HepG2 (cell line): ENCODE measurements around the gene POLR3E. TPM values are rescaled to one million over a fixed set of nuclear protein-coding genes. Genes with fewer than 3 reads are reported as not detected.

Source experiments
- ATAC-seq: fragments of 200-7000 bp; cut with Tn5 transposase; 3 replicates; pipeline ENCODE4 v1.9.1; 2020; ENCODE audit warnings: mild to moderate bottlenecking, moderate library complexity
- BruUV-seq: library from RNA; stranded (reverse); fragments of 400-500 nt; replicated peaks from 2 replicates; lab custom pipeline; 2021; lab: Mats Ljungman, UMichigan
- CTCF ChIA-PET: fragments of 300-600 bp; formaldehyde crosslinking; extraction: SDS; loops from one replicate; lab custom pipeline; 2021; ENCODE audit warnings: low total read pairs, inconsistent platforms, low intra/inter-chr PET ratio; lab: Yijun Ruan, JAX
- POLR2A ChIA-PET: fragments of 350-600 bp; sonication (Branson Sonifier 250); formaldehyde crosslinking; loops from one replicate; lab custom pipeline; 2020; ENCODE audit warnings: antibody characterized with exemption, inconsistent platforms; lab: Yijun Ruan, JAX
- DNase-seq: peaks from one replicate; pipeline ENCODE4 v3.0.0-alpha.2; 2015; ENCODE audit warnings: low spot score
- FAIRE-seq: peaks from 3 replicates; lab custom pipeline; 2011; peaks lifted over from hg19 to GRCh38; lab: Jason Lieb, UNC
- H2AFZ ChIP-seq: one replicate; pipeline ENCODE4 v1.6.1; 2011; ENCODE audit warnings: low read length, inconsistent platforms
- H3K27ac ChIP-seq: fragments of 300-600 bp; 3 replicates; pipeline ENCODE4 v1.8.0; 2011; ENCODE audit warnings: mixed run types, mild to moderate bottlenecking, mixed read lengths, low read length, inconsistent platforms; ENCODE audit not compliant: insufficient read depth; ENCODE audit errors: extremely low read length
- H3K27me3 ChIP-seq, 2 experiments: fragments of 200-600 bp in 1 of 2; 2 replicates in 1 of 2; 3 replicates in 1 of 2; pipeline versions ENCODE4 v1.6.0 to v1.8.0; 2011; ENCODE audit warnings: low read length in 2 of 2, mild to moderate bottlenecking in 2 of 2, moderate library complexity in 2 of 2, inconsistent platforms in 1 of 2; ENCODE audit not compliant: insufficient read depth in 2 of 2, control insufficient read depth in 1 of 2
- H3K36me3 ChIP-seq, 2 experiments: fragments of 200-600 bp in 1 of 2; replicated peaks in 1 of 2; 2 replicates in 1 of 2; 3 replicates in 1 of 2; pipeline versions ENCODE4 v1.5.1 to v1.8.0; 2011; ENCODE audit warnings: low read length in 2 of 2, inconsistent platforms in 1 of 2; ENCODE audit not compliant: insufficient read depth in 2 of 2, control insufficient read depth in 1 of 2
- H3K4me1 ChIP-seq: 2 replicates; pipeline ENCODE4 v1.5.1; 2012; ENCODE audit warnings: low read length, inconsistent platforms; ENCODE audit not compliant: insufficient read depth
- H3K4me2 ChIP-seq: 2 replicates; pipeline ENCODE4 v1.6.0; 2011; ENCODE audit warnings: low read depth, low read length, inconsistent platforms
- H3K4me3 ChIP-seq, 3 experiments: fragments of 200-600 bp in 1 of 3; sonication (generic), shearing (Covaris generic) in 1 of 3; replicated peaks in 1 of 3; 2 replicates each; pipeline ENCODE4 v1.5.1; 2011 to 2016; ENCODE audit warnings: low read length in 3 of 3, inconsistent platforms in 2 of 3, low read depth in 2 of 3, mild to moderate bottlenecking in 2 of 3, control low read depth in 1 of 3, mixed read lengths in 1 of 3; ENCODE audit not compliant: insufficient read depth in 1 of 3
- H3K79me2 ChIP-seq: one replicate; pipeline ENCODE4 v1.6.1; 2011; ENCODE audit warnings: low read length, inconsistent platforms; ENCODE audit not compliant: insufficient read depth
- H3K9ac ChIP-seq: 2 replicates; pipeline ENCODE4 v1.6.0; 2011; ENCODE audit warnings: mild to moderate bottlenecking, low read depth, low read length, inconsistent platforms; ENCODE audit not compliant: insufficient read depth
- H3K9me3 ChIP-seq: 2 replicates; pipeline ENCODE4 v1.5.1; 2012; ENCODE audit warnings: mild to moderate bottlenecking, low read length
- H4K20me1 ChIP-seq: 2 replicates; pipeline ENCODE4 v1.6.0; 2011; ENCODE audit warnings: inconsistent platforms, mild to moderate bottlenecking, low read length, moderate library complexity; ENCODE audit not compliant: insufficient read depth
- BRD4 ChIP-seq: sonication (generic); formaldehyde crosslinking; IDR thresholded peaks from 2 replicates; pipeline ENCODE4 v1.4.0; 2020; ENCODE audit warnings: missing genetic modification reagents
- CREB1 ChIP-seq, 2 experiments: fragments of 450-650 bp in 1 of 2; IDR thresholded peaks; 2 replicates each; pipeline ENCODE4 v1.6.1; 2016 to 2017; ENCODE audit warnings: control low read depth in 1 of 2, mild to moderate bottlenecking in 1 of 2, missing compliant biosample characterization in 1 of 2, missing genetic modification characterization in 1 of 2
- KAT8 ChIP-seq: IDR thresholded peaks from 2 replicates; pipeline ENCODE4 v1.6.1; 2016; ENCODE audit warnings: missing genetic modification reagents, missing compliant biosample characterization
- NFAT5 ChIP-seq: sonication (generic); formaldehyde crosslinking; IDR thresholded peaks from 2 replicates; pipeline ENCODE4 v1.4.0; 2020; ENCODE audit warnings: missing genetic modification reagents
- NFKB2 ChIP-seq: sonication (generic); formaldehyde crosslinking; IDR thresholded peaks from 2 replicates; pipeline ENCODE4 v1.4.0; 2020; ENCODE audit warnings: missing genetic modification reagents, borderline replicate concordance
- PAF1 ChIP-seq: IDR thresholded peaks from 2 replicates; pipeline ENCODE4 v1.6.1; 2016; ENCODE audit warnings: missing genetic modification reagents, missing compliant biosample characterization
- REL ChIP-seq: sonication (generic); formaldehyde crosslinking; conservative IDR thresholded peaks from 2 replicates; pipeline ENCODE4 v1.8.0; 2022; ENCODE audit warnings: mild to moderate bottlenecking, missing genetic modification reagents, moderate library complexity
- SNAPC5 ChIP-seq: sonication (generic); formaldehyde crosslinking; IDR thresholded peaks from 2 replicates; pipeline ENCODE4 v1.8.1; 2023; ENCODE audit warnings: mild to moderate bottlenecking, missing genetic modification reagents, borderline replicate concordance
- UBTF ChIP-seq: sonication (generic); formaldehyde crosslinking; IDR thresholded peaks from 2 replicates; pipeline ENCODE4 v1.4.0; 2020; ENCODE audit warnings: mild to moderate bottlenecking, missing genetic modification reagents
- ZNF160 ChIP-seq: sonication (generic); formaldehyde crosslinking; IDR thresholded peaks from 2 replicates; pipeline ENCODE4 v1.8.0; 2022; ENCODE audit warnings: mild to moderate bottlenecking, inconsistent platforms, missing genetic modification reagents
- ZNF468 ChIP-seq: sonication (generic); formaldehyde crosslinking; IDR thresholded peaks from 2 replicates; pipeline ENCODE4 v1.8.0; 2022; ENCODE audit warnings: mild to moderate bottlenecking, moderate library complexity, missing genetic modification reagents
- ZNF563 ChIP-seq: sonication (generic); formaldehyde crosslinking; IDR thresholded peaks from 2 replicates; pipeline ENCODE4 v1.8.0; 2022; ENCODE audit warnings: mild to moderate bottlenecking, moderate library complexity, missing genetic modification reagents
- ZNF713 ChIP-seq: sonication (generic); formaldehyde crosslinking; IDR thresholded peaks from 2 replicates; pipeline ENCODE4 v1.4.0; 2020; ENCODE audit warnings: mild to moderate bottlenecking, missing genetic modification reagents
- ZNF772 ChIP-seq: sonication (generic); formaldehyde crosslinking; IDR thresholded peaks from 2 replicates; pipeline ENCODE4 v1.5.0; 2020; ENCODE audit warnings: mild to moderate bottlenecking, missing genetic modification reagents
- ZNF782 ChIP-seq: sonication (generic); formaldehyde crosslinking; IDR thresholded peaks from 2 replicates; pipeline ENCODE4 v1.4.0; 2020; ENCODE audit warnings: missing genetic modification reagents, mild to moderate bottlenecking, borderline replicate concordance
- WGBS: methylation state at CpG from one replicate; pipeline ENCODE4 v1.1.6; 2017; ENCODE audit warnings: low lambda C conversion rate; 5-methylcytosine and 5-hydroxymethylcytosine counted together
- in situ Hi-C: cut with HindIII; loops from 2 replicates; pipeline ENCODE4 v1.10.0; 2017; ENCODE audit warnings: low pct_unique_long_range_greater_than_20kb; ENCODE audit not compliant: extremely low pct_ligation_motif_present
- intact Hi-C: fragments of 100-400 bp; cut with micrococcal nuclease; formaldehyde crosslinking; loops from one replicate; pipeline ENCODE4 v1.10.0; 2022; ENCODE audit not compliant: unreplicated experiment
- polyA plus RNA-seq, 8 experiments: library from polyadenylated mRNA; depleted of rRNA in 3 of 8; stranded (reverse) in 7 of 8; unstranded in 1 of 8; fragments of >200 nt; fragmentation: Illumina TruSeq in 4 of 8; extraction: Trizol in 4 of 8; gene quantifications; 2 replicates each; pipeline versions ENCODE4 v1.2.1 to v1.2.3, GENCODE V29; 2011 to 2016; ENCODE audit warnings: low read depth in 4 of 8, missing spikeins in 1 of 8, mixed read lengths in 1 of 8; ENCODE audit not compliant: insufficient read depth in 1 of 8
- total RNA-seq, 5 experiments: library from RNA; depleted of rRNA; stranded (reverse); fragments of >200 nt; fragmentation: Illumina TruSeq; extraction: Trizol; gene quantifications; 2 replicates each; pipeline ENCODE4 v1.2.3, GENCODE V29; 2016; ENCODE audit warnings: low read depth in 1 of 5

The POLR3E gene
- total and polyA plus RNA-seq, 2 of the 13 experiments (the other 11 are each of a cell fraction or from before 2014, with no cell fraction given), result 135 to 262 TPM

DNA sequence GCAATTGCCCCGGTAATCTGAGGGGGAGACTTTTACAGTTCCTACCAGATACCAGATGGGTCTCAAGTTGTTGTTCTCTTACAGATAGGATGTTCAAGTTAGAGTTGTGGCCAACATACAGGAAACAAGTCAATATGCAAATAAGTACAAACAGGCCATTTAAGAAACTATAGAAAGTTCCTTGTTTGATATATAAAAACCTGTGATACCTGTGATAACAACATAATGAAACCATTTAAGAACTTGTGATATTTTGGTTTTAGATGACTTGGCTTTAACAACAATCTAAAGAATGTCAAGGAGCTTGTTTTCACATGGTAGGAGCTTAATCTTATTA lies 60.4 kb downstream of the POLR3E start:
- Histone ChIP-seq H3K4me1 (peaks cover 45% of the 10 kb centered on the region), H3K4me2 (no peak overlapping the region), H3K27ac (no peak overlapping the region), H3K9me3 (no peaks in the 10 kb centered on the region), H3K27me3 (no peaks in the 10 kb centered on the region), H4K20me1 (peaks cover 43% of the 10 kb centered on the region), H3K4me3 (no peak overlapping the region), H3K9ac (no peak overlapping the region), H3K79me2 (peaks cover 72% of the 10 kb centered on the region), H3K36me3 (peaks cover 20 to 61% of the 10 kb centered on the region in 2 experiments), H2AFZ (no peak overlapping the region)
- in situ Hi-C loops, result no loop called here
- ChIA-PET POLR2A (interaction anchor here (0.9 to 2.4 kb wide), 2 partner anchors 12 to 17 kb away, joined by 6 read pairs; partner anchors contain the start of gene CDR2), CTCF (no interaction called here)
- DNase-seq, result no peak
- FAIRE-seq, result no peak
- WGBS, result 98% methylated on average over 1 of the region's 1 CpG
- no peak for ATAC-seq
- intact Hi-C loops, result no loop called here
- BruUV-seq, result no TSS peak
- no peak for TF ChIP-seq SNAPC5 (CRISPR knock-in tag)
- TF ChIP-seq KAT8, result no peak
- TF ChIP-seq NFAT5, result no peak
- TF ChIP-seq BRD4 (CRISPR knock-in tag), result no peak
- no peak for TF ChIP-seq ZNF160 (CRISPR knock-in tag)
- TF ChIP-seq ZNF468, result no peak
- TF ChIP-seq ZNF772, result no peak
- TF ChIP-seq PAF1 (CRISPR knock-in tag), result no peak
- no peak for TF ChIP-seq ZNF563 (CRISPR knock-in tag)
- no peak for TF ChIP-seq ZNF713 (CRISPR knock-in tag)
- TF ChIP-seq CREB1 (IDR thresholded peaks at IDR 0.05), result no peak
- no peak for TF ChIP-seq CREB1 (CRISPR knock-in tag; IDR thresholded peaks at IDR 0.05)
- TF ChIP-seq ZNF782, result no peak
- TF ChIP-seq NFKB2 (CRISPR knock-in tag), result no peak
- no peak for TF ChIP-seq UBTF (CRISPR knock-in tag)
- TF ChIP-seq REL (CRISPR knock-in tag), result no peak
